Colonic mucosa (tissue), 4 donors: ENCODE measurements around the gene CYP2W1. TPM values are rescaled to one million over a fixed set of nuclear protein-coding genes. Genes with fewer than 3 reads are reported as not detected.
A peak's percentile ranks its signal among the peaks of the same experiment; 100 is the strongest.

Source experiments
- DNase-seq: peaks from one replicate; pipeline ENCODE4 v3.0.0-alpha.2; 2020
- H3K27ac ChIP-seq: fragments of 200-600 bp; one replicate; pipeline ENCODE4 v1.8.0; 2021
- H3K27me3 ChIP-seq: fragments of 200-600 bp; one replicate; pipeline ENCODE4 v1.8.0; 2021
- H3K36me3 ChIP-seq: fragments of 200-600 bp; one replicate; pipeline ENCODE4 v1.8.0; 2021
- H3K4me1 ChIP-seq: fragments of 200-600 bp; one replicate; pipeline ENCODE4 v1.8.0; 2021; ENCODE audit warnings: mild to moderate bottlenecking
- H3K4me3 ChIP-seq: fragments of 200-600 bp; one replicate; pipeline ENCODE4 v1.8.0; 2021
- H3K9ac ChIP-seq, 2 donors: one replicate each; pipeline ENCODE4 v1.7.0; 2013; ENCODE audit warnings: control low read depth in 2 of 2, low read depth in 2 of 2, low read length in 2 of 2
- H3K9me3 ChIP-seq: fragments of 200-600 bp; one replicate; pipeline ENCODE4 v1.8.0; 2021
- CTCF ChIP-seq: fragments of 200-600 bp; IDR thresholded peaks from one replicate; pipeline ENCODE4 v1.8.0; 2022; ENCODE audit warnings: antibody characterized with exemption, mild to moderate bottlenecking
- intact Hi-C: fragments of 100-400 bp; cut with DNase I; formaldehyde crosslinking; loops from one replicate; pipeline ENCODE4 v1.14.1; 2022
- total RNA-seq, 2 donors: library from RNA; stranded (reverse); fragmentation: NEBNext Ultra II Directional in 1 of 2; extraction: Animal tissue kit (Norgen Biotek cat#: 25700) in 1 of 2; gene quantifications; one replicate each; pipeline ENCODE4 v1.2.1, GENCODE V29; 2021
- donor health status: healthy.
- donor health status: DM: no; HTN: no; CAD: no.
- donor health status: DM: no; HTN: no; CAD: no.

The CYP2W1 gene
- total RNA-seq, 2 donors from 2014 or later = 2.7 to 4.5 TPM

GRCh38 chr7:1024331-1024841 lies 41.4 kb downstream of the CYP2W1 start:
- Histone ChIP-seq H3K9ac (no peak overlapping the region), H3K36me3 (no peaks in the 10 kb centered on the region), H3K9me3 (no peaks in the 10 kb centered on the region), H3K4me3 (no peak overlapping the region), H3K27ac (no peak overlapping the region), H3K27me3 (no peaks in the 10 kb centered on the region), H3K4me1 (peaks cover 9% of the 10 kb centered on the region)
- DNase-seq = no peak
- TF ChIP-seq CTCF = no peak
- intact Hi-C loops = no loop called here

GRCh38 chr7:1024876-1025742 lies 42.1 kb downstream of the CYP2W1 start:
- no peaks in the 10 kb centered on the region for H3K27me3 ChIP-seq
- no peak for DNase-seq
- H3K36me3 ChIP-seq = no peaks in the 10 kb centered on the region
- H3K9me3 ChIP-seq = no peaks in the 10 kb centered on the region
- intact Hi-C loops = no loop called here
- H3K27ac ChIP-seq = no peak overlapping the region
- peaks cover 9% of the 10 kb centered on the region for H3K4me1 ChIP-seq
- no peak for TF ChIP-seq CTCF
- H3K9ac ChIP-seq = no peak overlapping the region
- H3K4me3 ChIP-seq = no peak overlapping the region

DNA sequence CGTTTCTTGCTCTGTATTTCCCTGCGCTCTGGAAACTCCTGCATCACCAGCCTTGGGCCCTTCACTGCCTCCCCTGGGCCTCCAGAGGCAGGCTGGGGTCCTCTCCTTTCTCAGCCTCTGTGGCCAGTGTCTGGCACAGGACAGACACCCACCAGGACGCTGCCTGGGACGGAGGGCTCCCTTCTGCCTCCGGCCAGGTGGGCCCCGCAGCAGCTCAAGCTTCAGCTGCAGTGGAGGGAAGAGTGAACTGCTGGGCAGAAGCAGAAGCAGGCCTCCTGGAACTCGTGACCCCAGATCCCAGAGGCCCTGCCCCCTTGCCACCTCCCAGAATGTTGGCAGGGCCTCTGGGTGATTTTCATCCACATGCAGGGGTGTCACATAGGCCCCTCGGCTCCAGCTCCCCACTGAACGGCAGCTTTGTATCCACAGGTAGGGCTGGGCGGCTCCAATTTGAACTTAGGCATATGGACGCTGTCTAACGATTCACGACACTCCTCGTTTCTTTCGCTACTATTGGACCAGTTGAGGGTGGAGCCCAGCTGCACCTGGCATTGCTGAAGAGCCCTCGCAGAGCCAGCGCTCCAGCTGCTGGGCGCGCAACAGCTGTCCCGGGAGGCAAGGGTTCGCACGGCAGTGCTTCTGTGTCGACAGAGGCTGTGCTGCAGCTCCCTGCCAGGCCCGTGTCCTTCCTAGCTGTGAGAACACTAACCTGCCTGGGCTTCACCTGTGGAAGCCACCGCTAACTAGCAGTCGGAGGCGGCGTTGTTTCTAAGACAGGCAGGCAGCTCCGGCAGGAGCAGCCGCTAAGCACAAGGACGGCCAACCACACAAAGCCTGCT lies 43.0 kb downstream of the CYP2W1 start:
- TF ChIP-seq CTCF = no peak
- intact Hi-C loops = no loop called here

GRCh38 chr7:1026721-1027161 lies 43.8 kb downstream of the CYP2W1 start:
- no peak overlapping the region for H3K4me3 ChIP-seq
- no peak for TF ChIP-seq CTCF
- no peak for DNase-seq
- H3K9me3 ChIP-seq = no peaks in the 10 kb centered on the region
- no peak overlapping the region for H3K9ac ChIP-seq
- no peaks in the 10 kb centered on the region for H3K36me3 ChIP-seq
- no peaks in the 10 kb centered on the region for H3K27me3 ChIP-seq
- no peak overlapping the region for H3K27ac ChIP-seq
- intact Hi-C loops = no loop called here
- H3K4me1 ChIP-seq = peaks cover 9% of the 10 kb centered on the region

More for the DNA sequence above, 43.0 kb downstream of the CYP2W1 start:
- H3K36me3 ChIP-seq = no peaks in the 10 kb centered on the region
- H3K4me3 ChIP-seq = no peak overlapping the region
- no peaks in the 10 kb centered on the region for H3K27me3 ChIP-seq
- no peaks in the 10 kb centered on the region for H3K9me3 ChIP-seq
- peaks cover 9% of the 10 kb centered on the region for H3K4me1 ChIP-seq
- DNase-seq = no peak
- H3K27ac ChIP-seq = no peak overlapping the region
- H3K9ac ChIP-seq = no peak overlapping the region

- peak overlapping the region; percentile 76 for H3K4me3 ChIP-seq
- H3K27ac ChIP-seq = peak overlapping the region; percentile 85
- no peaks in the 10 kb centered on the region for H3K36me3 ChIP-seq
- TF ChIP-seq CTCF = no peak
- no peaks in the 10 kb centered on the region for H3K9me3 ChIP-seq
- peak overlapping the region; percentile 68 to 93 for H3K9ac ChIP-seq
- H3K27me3 ChIP-seq = no peaks in the 10 kb centered on the region
- intact Hi-C loops = loop anchor here (2.0 kb wide), 1 partner anchor 15 kb away; no protein-coding TSS in a partner anchor
- peaks cover 9% of the 10 kb centered on the region for H3K4me1 ChIP-seq
- DNase-seq = peak; percentile 40
These were observed 44.5 kb downstream of the CYP2W1 start for GRCh38 chr7:1027242-1028043.
